ENCODE results near the gene CPA4.

CPA4 gene

GRCh38 chr7:130270947-130271800 lies 21.8 kb upstream of the CPA4 start:
- no peak for TF ChIP-seq CTCF (IDR thresholded peaks at IDR 0.05; ENCODE audit: extremely low read depth, insufficient read depth, missing control alignments)
- in situ Hi-C loops (cut with MboI; ENCODE audit: low pct_unique_long_range_greater_than_20kb, low sequenced_read_pairs, unreplicated experiment) = no loop called here
- no peak for DNase-seq (ENCODE audit: low spot score)

- in situ Hi-C loops (cut with MboI; ENCODE audit: low pct_unique_long_range_greater_than_20kb, low sequenced_read_pairs, unreplicated experiment) = no loop called here
- DNase-seq (ENCODE audit: low spot score) = no peak
- TF ChIP-seq CTCF (IDR thresholded peaks at IDR 0.05; ENCODE audit: extremely low read depth, insufficient read depth, missing control alignments) = no peak
These were observed 20.4 kb upstream of the CPA4 start for GRCh38 chr7:130272381-130273080.

GRCh38 chr7:130273081-130273932 lies 19.7 kb upstream of the CPA4 start:
- TF ChIP-seq CTCF (IDR thresholded peaks at IDR 0.05; ENCODE audit: extremely low read depth, insufficient read depth, missing control alignments) = no peak
- no peak for DNase-seq (ENCODE audit: low spot score)
- in situ Hi-C loops (cut with MboI; ENCODE audit: low pct_unique_long_range_greater_than_20kb, low sequenced_read_pairs, unreplicated experiment) = no loop called here

GRCh38 chr7:130273933-130274255 lies 19.1 kb upstream of the CPA4 start:
- in situ Hi-C loops (cut with MboI; ENCODE audit: low pct_unique_long_range_greater_than_20kb, low sequenced_read_pairs, unreplicated experiment) = no loop called here
- no peak for DNase-seq (ENCODE audit: low spot score)

GRCh38 chr7:130274296-130274695 lies 18.7 kb upstream of the CPA4 start:
- in situ Hi-C loops (cut with MboI; ENCODE audit: low pct_unique_long_range_greater_than_20kb, low sequenced_read_pairs, unreplicated experiment) = no loop called here
- DNase-seq (ENCODE audit: low spot score) = no peak
- no peak for TF ChIP-seq CTCF (IDR thresholded peaks at IDR 0.05; ENCODE audit: extremely low read depth, insufficient read depth, missing control alignments)

More at GRCh38 chr7:130273933-130274255, 19.1 kb upstream of the CPA4 start:
- no peak for TF ChIP-seq CTCF (IDR thresholded peaks at IDR 0.05; ENCODE audit: extremely low read depth, insufficient read depth, missing control alignments)

- no peak for DNase-seq (ENCODE audit: low spot score)
- in situ Hi-C loops (cut with MboI; ENCODE audit: low pct_unique_long_range_greater_than_20kb, low sequenced_read_pairs, unreplicated experiment) = no loop called here
- TF ChIP-seq CTCF (IDR thresholded peaks at IDR 0.05; ENCODE audit: extremely low read depth, insufficient read depth, missing control alignments) = no peak
These were observed 17.9 kb upstream of the CPA4 start for GRCh38 chr7:130274983-130275591.
